Measurements from ENCODE around the gene IQCC. TPM values are rescaled to one million over a fixed set of nuclear protein-coding genes. Genes with fewer than 3 reads are reported as not detected.

The IQCC gene
- polyA plus RNA-seq, 1 experiment = 1.3 TPM

DNA sequence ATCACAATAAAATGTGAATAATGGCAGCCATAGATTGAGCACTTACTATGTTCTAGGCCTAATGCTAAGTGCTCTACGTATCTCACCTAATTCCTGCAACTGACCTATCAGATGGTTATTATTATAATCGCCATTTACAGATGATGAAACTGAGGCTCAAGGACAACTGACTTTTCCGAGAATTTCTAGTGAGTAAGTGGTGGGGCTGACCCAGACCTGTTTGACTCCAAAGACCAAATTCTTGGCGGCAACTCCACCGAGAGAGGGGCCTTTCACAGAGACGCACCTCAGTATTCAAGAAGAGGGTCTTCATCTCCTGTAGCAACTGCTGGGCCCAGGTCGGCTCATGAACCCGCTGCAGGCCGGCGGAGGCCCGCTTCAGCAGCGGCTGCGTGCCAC, 16.1 kb downstream of the IQCC start:
- Histone ChIP-seq H3K27me3 (ENCODE audit: control insufficient read depth, insufficient read depth, low read length) (no peaks in the 10 kb centered on the region), H3K9me3 (ENCODE audit: control insufficient read depth, insufficient read depth, low read length) (no peaks in the 10 kb centered on the region), H3K27ac (ENCODE audit: low read depth, low read length) (no peak overlapping the region), H3K4me3 (ENCODE audit: low read depth, low read length) (peak overlapping the region; percentile 74)
- TF ChIP-seq, protein P1, sequence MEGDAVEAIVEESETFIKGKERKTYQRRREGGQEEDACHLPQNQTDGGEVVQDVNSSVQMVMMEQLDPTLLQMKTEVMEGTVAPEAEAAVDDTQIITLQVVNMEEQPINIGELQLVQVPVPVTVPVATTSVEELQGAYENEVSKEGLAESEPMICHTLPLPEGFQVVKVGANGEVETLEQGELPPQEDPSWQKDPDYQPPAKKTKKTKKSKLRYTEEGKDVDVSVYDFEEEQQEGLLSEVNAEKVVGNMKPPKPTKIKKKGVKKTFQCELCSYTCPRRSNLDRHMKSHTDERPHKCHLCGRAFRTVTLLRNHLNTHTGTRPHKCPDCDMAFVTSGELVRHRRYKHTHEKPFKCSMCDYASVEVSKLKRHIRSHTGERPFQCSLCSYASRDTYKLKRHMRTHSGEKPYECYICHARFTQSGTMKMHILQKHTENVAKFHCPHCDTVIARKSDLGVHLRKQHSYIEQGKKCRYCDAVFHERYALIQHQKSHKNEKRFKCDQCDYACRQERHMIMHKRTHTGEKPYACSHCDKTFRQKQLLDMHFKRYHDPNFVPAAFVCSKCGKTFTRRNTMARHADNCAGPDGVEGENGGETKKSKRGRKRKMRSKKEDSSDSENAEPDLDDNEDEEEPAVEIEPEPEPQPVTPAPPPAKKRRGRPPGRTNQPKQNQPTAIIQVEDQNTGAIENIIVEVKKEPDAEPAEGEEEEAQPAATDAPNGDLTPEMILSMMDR (IDR thresholded peaks at IDR 0.05; ENCODE audit: low read depth, low read length) = no peak
- no peak for DNase-seq (ENCODE audit: low read depth, low spot score)
- POLR2A ChIA-PET = interaction anchor here (1.1 kb wide), 1 partner anchor 130 kb away, joined by 3 read pairs; no protein-coding TSS in a partner anchor
- CTCF ChIA-PET = no interaction called here

DNA sequence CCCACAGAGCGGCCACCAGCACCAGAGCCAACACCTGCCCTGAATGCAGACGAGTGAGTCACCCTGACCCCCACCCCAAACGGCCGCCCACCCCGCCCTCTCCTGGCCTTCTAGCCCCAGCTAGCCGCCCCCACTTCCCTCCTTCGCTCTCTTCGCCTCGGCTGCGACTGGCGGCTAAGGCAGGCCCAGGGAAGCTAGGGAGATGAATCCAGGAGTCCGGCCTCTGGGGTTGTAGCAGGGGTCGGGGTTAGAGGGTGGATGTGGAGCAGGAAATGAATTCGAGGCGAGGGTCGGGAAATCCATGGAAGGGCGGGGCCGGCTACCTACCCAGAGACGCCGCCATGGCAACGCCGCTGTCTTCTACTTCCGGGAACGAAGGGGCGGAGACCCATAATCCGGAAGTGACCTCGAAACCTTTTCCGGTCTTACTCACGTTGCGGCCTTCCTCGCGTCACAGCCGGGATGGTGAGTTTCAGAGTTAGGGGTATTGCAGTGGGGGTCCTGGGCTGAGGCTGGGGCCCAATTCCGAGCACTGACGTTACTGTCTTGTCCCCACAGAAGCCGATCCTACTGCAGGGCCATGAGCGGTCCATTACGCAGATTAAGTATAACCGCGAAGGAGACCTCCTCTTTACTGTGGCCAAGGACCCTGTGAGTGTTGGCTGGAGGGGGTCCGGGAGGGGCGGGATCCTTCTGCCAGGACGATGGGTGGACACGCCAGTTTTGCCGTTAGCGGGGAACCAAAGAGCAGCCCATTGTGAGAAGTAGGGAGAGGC, 16.7 kb downstream of the IQCC start, which contains the start of the genes EIF3I and TMEM234:
TSS of gene EIF3I (plus strand) at position 428 of the 776 bp plus-strand sequence. CDS start at position 463, 35 bp downstream.
TSS of gene TMEM234 (minus strand) at position 374 of the 776 bp plus-strand sequence. CDS start at position 343, 31 bp downstream.
- Histone ChIP-seq H3K27ac (ENCODE audit: low read depth, low read length) (peak within 1 kb of the TSS; percentile 73), H3K9me3 (ENCODE audit: control insufficient read depth, insufficient read depth, low read length) (no peaks in the 10 kb centered on the region), H3K27me3 (ENCODE audit: control insufficient read depth, insufficient read depth, low read length) (no peaks in the 10 kb centered on the region), H3K4me3 (ENCODE audit: low read depth, low read length) (peak within 1 kb of the TSS; percentile 74)
- CTCF ChIA-PET = interaction anchor here (0.5 kb wide), 1 partner anchor 329 kb away, joined by 5 read pairs; no protein-coding TSS in a partner anchor
- TF ChIP-seq, protein P1 (IDR thresholded peaks at IDR 0.05; ENCODE audit: low read depth, low read length) = no peak
- DNase-seq (ENCODE audit: low read depth, low spot score) = peak; percentile 64
- POLR2A ChIA-PET = no interaction called here

DNA sequence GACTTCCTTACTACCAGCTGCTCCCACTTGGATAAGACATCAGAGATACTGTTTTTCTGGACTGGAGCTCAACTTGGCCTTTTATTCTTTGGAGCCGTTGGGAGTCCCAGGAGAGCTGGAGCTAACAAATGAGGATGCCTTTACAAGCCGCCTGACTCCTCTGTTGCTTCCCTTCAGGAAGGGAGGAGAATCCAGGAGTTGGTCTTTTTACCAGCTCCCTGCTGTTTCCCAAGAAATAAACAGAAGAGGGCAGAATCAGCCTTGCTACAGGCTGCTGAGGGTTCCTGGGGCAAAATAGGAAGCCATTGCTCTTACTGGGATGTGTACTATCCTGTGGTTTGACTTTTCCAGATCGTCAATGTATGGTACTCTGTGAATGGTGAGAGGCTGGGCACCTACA, 18.2 kb downstream of the IQCC start:
- ChIA-PET POLR2A (no interaction called here), CTCF (interaction anchor here (0.6 kb wide), 1 partner anchor 139 kb away, joined by 9 read pairs; the partner anchor contains the start of gene TSSK3)
- Histone ChIP-seq H3K4me3 (ENCODE audit: low read depth, low read length) (no peak overlapping the region), H3K27ac (ENCODE audit: low read depth, low read length) (peak overlapping the region; percentile 11), H3K27me3 (ENCODE audit: control insufficient read depth, insufficient read depth, low read length) (no peaks in the 10 kb centered on the region), H3K9me3 (ENCODE audit: control insufficient read depth, insufficient read depth, low read length) (no peaks in the 10 kb centered on the region)
- TF ChIP-seq, protein P1 (IDR thresholded peaks at IDR 0.05; ENCODE audit: low read depth, low read length) = 0 out of 2 replicates have a peak, but pooled peaks have one; percentile 9
- no peak for DNase-seq (ENCODE audit: low read depth, low spot score)

DNA sequence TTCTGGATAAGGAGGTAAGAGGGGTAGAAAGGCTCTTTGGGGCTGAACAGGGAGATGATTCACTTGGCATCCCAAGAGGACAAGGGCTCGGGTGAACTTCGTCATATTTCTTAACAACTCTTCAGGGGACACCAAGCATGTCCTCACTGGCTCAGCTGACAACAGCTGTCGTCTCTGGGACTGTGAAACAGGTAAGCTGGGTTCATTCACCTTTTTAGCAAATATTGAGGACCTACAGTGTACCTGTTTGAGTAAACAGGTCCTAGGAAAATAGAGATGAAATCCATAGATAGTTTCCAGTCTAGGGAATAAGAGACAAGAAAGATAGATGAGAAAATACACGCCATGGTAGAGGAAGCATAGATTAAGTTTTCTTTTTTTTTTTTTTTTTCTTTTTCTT, 18.8 kb downstream of the IQCC start:
- H3K27ac ChIP-seq (ENCODE audit: low read depth, low read length) = no peak overlapping the region
- TF ChIP-seq, protein P1 (IDR thresholded peaks at IDR 0.05; ENCODE audit: low read depth, low read length) = no peak
- DNase-seq (ENCODE audit: low read depth, low spot score) = no peak
- POLR2A ChIA-PET = no interaction called here
- H3K4me3 ChIP-seq (ENCODE audit: low read depth, low read length) = no peak overlapping the region
- CTCF ChIA-PET = no interaction called here
- H3K27me3 ChIP-seq (ENCODE audit: control insufficient read depth, insufficient read depth, low read length) = no peaks in the 10 kb centered on the region
- no peaks in the 10 kb centered on the region for H3K9me3 ChIP-seq (ENCODE audit: control insufficient read depth, insufficient read depth, low read length)

DNA sequence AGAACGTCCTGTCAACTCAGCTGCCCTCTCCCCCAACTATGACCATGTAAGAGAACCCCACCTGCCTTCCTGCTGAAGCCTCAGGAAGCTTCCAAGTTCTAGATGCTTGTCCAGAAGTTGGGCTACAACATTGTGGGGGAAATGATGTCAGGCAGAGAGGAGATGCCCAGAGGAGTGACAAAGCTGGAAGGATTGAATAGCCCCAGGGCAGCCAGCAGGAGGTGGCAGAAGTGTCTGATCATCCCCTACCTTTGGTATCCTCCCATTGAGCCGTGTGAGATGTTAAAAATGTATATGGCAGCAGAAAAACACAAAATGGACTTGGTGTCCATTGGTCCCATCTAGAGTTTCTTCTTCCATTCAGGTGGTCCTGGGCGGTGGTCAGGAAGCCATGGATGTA, 23.3 kb downstream of the IQCC start:
- ChIA-PET CTCF (no interaction called here), POLR2A (interaction anchor here (0.6 kb wide), 1 partner anchor 17 kb away, joined by 3 read pairs; no protein-coding TSS in a partner anchor)
- no peak for DNase-seq (ENCODE audit: low read depth, low spot score)
- no peaks in the 10 kb centered on the region for H3K27me3 ChIP-seq (ENCODE audit: control insufficient read depth, insufficient read depth, low read length)
- no peak overlapping the region for H3K4me3 ChIP-seq (ENCODE audit: low read depth, low read length)
- H3K27ac ChIP-seq (ENCODE audit: low read depth, low read length) = no peak overlapping the region
- H3K9me3 ChIP-seq (ENCODE audit: control insufficient read depth, insufficient read depth, low read length) = no peaks in the 10 kb centered on the region
- TF ChIP-seq, protein P1 (IDR thresholded peaks at IDR 0.05; ENCODE audit: low read depth, low read length) = no peak
